AG04449 (cell line): ENCODE measurements around the gene SLC35D1.
"Not testable (repeated sequence)": the region's sequence is repeated elsewhere in the genome, so short reads cannot be mapped to it uniquely, and the experiment has no call there.

ENCODE experiments used
- CTCF ChIA-PET: fragments of 350-600 bp; formaldehyde crosslinking; extraction: SDS; loops from one replicate; lab custom pipeline; 2021; ENCODE audit warnings: antibody characterized with exemption; lab: Yijun Ruan, JAX
- POLR2A ChIA-PET: fragments of 400-600, 350-600 bp; formaldehyde crosslinking; extraction: SDS; loops from one replicate; lab custom pipeline; 2020; ENCODE audit warnings: antibody characterized with exemption, inconsistent platforms; lab: Yijun Ruan, JAX
- DNase-seq: peaks from one replicate; pipeline ENCODE4 v3.0.0-alpha.2; 2010; ENCODE audit warnings: low read depth, low spot score
- H3K4me3 ChIP-seq: 2 replicates; pipeline ENCODE4 v1.5.1; 2011; ENCODE audit warnings: low read depth, mild to moderate bottlenecking, control low read depth, low read length
- CTCF ChIP-seq: IDR thresholded peaks from one replicate; pipeline ENCODE4 v1.5.1; 2011; ENCODE audit warnings: mild to moderate bottlenecking, moderate library complexity, low read length, control low read depth, inconsistent platforms; ENCODE audit not compliant: insufficient read depth; ENCODE audit errors: missing control alignments

Gene SLC35D1

GRCh38 chr1:67088440-67088839 lies 34.5 kb upstream of the SLC35D1 start:
- no peak overlapping the region for H3K4me3 ChIP-seq
- TF ChIP-seq CTCF: no peak
- ChIA-PET CTCF (no interaction called here), POLR2A (no interaction called here)
- DNase-seq: no peak

- CTCF ChIA-PET: no interaction called here
- H3K4me3 ChIP-seq: no peak overlapping the region
- POLR2A ChIA-PET: no interaction called here
- no peak for DNase-seq
- no peak for TF ChIP-seq CTCF
Measured at GRCh38 chr1:67085326-67085725, 31.4 kb upstream of the SLC35D1 start.

GRCh38 chr1:67084765-67085318 lies 30.9 kb upstream of the SLC35D1 start:
- ChIA-PET CTCF (no interaction called here), POLR2A (no interaction called here)
- TF ChIP-seq CTCF: no peak
- no peak overlapping the region for H3K4me3 ChIP-seq
- no peak for DNase-seq

- POLR2A ChIA-PET: interaction anchor here (0.6 kb wide), 1 partner anchor 241 kb away, joined by 4 read pairs; no protein-coding TSS in a partner anchor
Measured at GRCh38 chr1:67078291-67078690, 24.3 kb upstream of the SLC35D1 start.

GRCh38 chr1:67077593-67077992 lies 23.6 kb upstream of the SLC35D1 start:
- ChIA-PET CTCF (no interaction called here), POLR2A (interaction anchor here (0.6 kb wide), 1 partner anchor 240 kb away, joined by 4 read pairs; no protein-coding TSS in a partner anchor)

More at GRCh38 chr1:67078291-67078690, 24.3 kb upstream of the SLC35D1 start:
- H3K4me3 ChIP-seq: no peak overlapping the region
- no peak for TF ChIP-seq CTCF
- CTCF ChIA-PET: no interaction called here
- no peak for DNase-seq

GRCh38 chr1:67072749-67073148 lies 18.8 kb upstream of the SLC35D1 start:
- ChIA-PET POLR2A (no interaction called here), CTCF (no interaction called here)
- H3K4me3 ChIP-seq: no peak overlapping the region
- TF ChIP-seq CTCF: no peak
- no peak for DNase-seq

More at GRCh38 chr1:67077593-67077992, 23.6 kb upstream of the SLC35D1 start:
- no peak for DNase-seq
- no peak for TF ChIP-seq CTCF
- no peak overlapping the region for H3K4me3 ChIP-seq

- DNase-seq, CTCF ChIA-PET, H3K4me3 ChIP-seq, POLR2A ChIA-PET: not testable (repeated sequence)
Measured at GRCh38 chr1:67067655-67068054, 13.7 kb upstream of the SLC35D1 start.
